ENCODE results near the gene GATA2. TPM values are rescaled to one million over a fixed set of nuclear protein-coding genes. Genes with fewer than 3 reads are reported as not detected.

The GATA2 gene
- total and polyA plus RNA-seq, 2 of the 13 experiments (the other 11 are each of a cell fraction or from before 2014, with no cell fraction given), result 3.5 to 6.2 TPM

- 10% methylated on average over 4 of the region's 6 CpGs for WGBS (ENCODE audit: low lambda C conversion rate)
- Histone ChIP-seq H3K27ac (ENCODE audit: extremely low read length, insufficient read depth, low read length) (no peak overlapping the region), H3K36me3 (replicated peaks in 1 of 2; ENCODE audit: control insufficient read depth in 1 of 2, insufficient read depth in 2 of 2, low read length in 2 of 2) (no peaks in the 10 kb centered on the region), H3K4me3 (replicated peaks in 1 of 3; ENCODE audit: insufficient read depth in 1 of 3, low read depth in 2 of 3, low read length in 3 of 3) (no peak overlapping the region), H3K4me1 (ENCODE audit: insufficient read depth, low read length) (no peaks in the 10 kb centered on the region), H3K4me2 (ENCODE audit: low read depth, low read length) (no peak overlapping the region), H2AFZ (ENCODE audit: low read length) (no peak overlapping the region), H3K79me2 (ENCODE audit: insufficient read depth, low read length) (no peaks in the 10 kb centered on the region), H4K20me1 (ENCODE audit: insufficient read depth, low read length) (no peaks in the 10 kb centered on the region), H3K9me3 (ENCODE audit: low read length) (no peaks in the 10 kb centered on the region), H3K27me3 (ENCODE audit: control insufficient read depth in 1 of 2, insufficient read depth in 2 of 2, low read length in 2 of 2) (peaks cover 18 to 94% of the 10 kb centered on the region in 2 experiments), H3K9ac (ENCODE audit: insufficient read depth, low read depth, low read length) (no peak overlapping the region)
- FAIRE-seq (no peak), ATAC-seq (no peak), DNase-seq (ENCODE audit: low spot score) (no peak)
- intact Hi-C loops (cut with micrococcal nuclease; ENCODE audit: unreplicated experiment) (no loop called here), in situ Hi-C loops (cut with HindIII; ENCODE audit: extremely low pct_ligation_motif_present, low pct_unique_long_range_greater_than_20kb) (no loop called here)
- CTCF ChIA-PET (ENCODE audit: low intra/inter-chr PET ratio, low total read pairs), result no interaction called here
- no TSS peak for BruUV-seq (replicated peaks)
- POLR2A ChIA-PET, result no interaction called here
- TF ChIP-seq ZNF839 (CRISPR knock-in tag; IDR thresholded peaks at IDR 0.05; ENCODE audit: borderline replicate concordance) (no peak), NFIC (IDR thresholded peaks at IDR 0.05; ENCODE audit: low read length) (no peak), ZFP36L2 (CRISPR knock-in tag; IDR thresholded peaks at IDR 0.05) (no peak), ELF1 (CRISPR knock-in tag; IDR thresholded peaks at IDR 0.05) (no peak), NFAT5 (CRISPR knock-in tag; IDR thresholded peaks at IDR 0.05) (no peak), ZNF232 (CRISPR knock-in tag; IDR thresholded peaks at IDR 0.05; ENCODE audit: borderline replicate concordance) (no peak), ZUFSP (CRISPR knock-in tag; IDR thresholded peaks at IDR 0.05; ENCODE audit: borderline replicate concordance) (no peak), ZNF563 (CRISPR knock-in tag; IDR thresholded peaks at IDR 0.05) (no peak), ZFAT (CRISPR knock-in tag; conservative IDR thresholded peaks at IDR 0.05) (no peak), KLF15 (CRISPR knock-in tag; IDR thresholded peaks at IDR 0.05; ENCODE audit: borderline replicate concordance) (no peak), GABPB1 (CRISPR knock-in tag; IDR thresholded peaks at IDR 0.05) (no peak), DPF2 (CRISPR knock-in tag; IDR thresholded peaks at IDR 0.05; ENCODE audit: borderline replicate concordance, low read depth) (no peak), SKI (IDR thresholded peaks at IDR 0.05; ENCODE audit: partially characterized antibody) (no peak), FOSL2 (CRISPR knock-in tag; IDR thresholded peaks at IDR 0.05) (no peak), FOXM1 (CRISPR knock-in tag; IDR thresholded peaks at IDR 0.05) (no peak)
These were observed 23.4 kb downstream of the GATA2 start for GRCh38 chr3:128469556-128469955.
